ENCODE data around the gene GALNTL6. TPM values are rescaled to one million over a fixed set of nuclear protein-coding genes. Genes with fewer than 3 reads are reported as not detected.

Gene GALNTL6
- total and polyA plus RNA-seq, 2 of the 4 experiments (the other 2 are of a cell fraction) = under 0.01 TPM; not detected in 1

DNA sequence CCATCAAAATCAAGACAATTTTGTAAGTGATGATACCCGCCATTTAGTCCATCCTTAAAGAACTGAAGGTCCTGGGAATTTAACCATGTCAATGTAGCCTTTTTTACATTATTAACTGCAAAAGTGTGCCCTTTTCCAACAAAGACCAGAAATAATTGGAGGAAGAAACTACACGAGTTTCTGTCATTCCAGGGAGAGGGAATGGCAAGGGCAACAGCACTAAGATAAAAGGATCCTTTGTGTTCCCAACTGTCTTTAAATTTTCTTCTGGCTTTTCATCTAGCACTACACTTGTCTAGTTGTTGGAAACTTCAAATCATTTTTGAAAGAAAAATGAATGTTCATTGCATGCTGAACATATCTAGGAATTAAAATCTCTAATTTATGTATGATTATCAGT is 286.2 kb downstream of the GALNTL6 start:
- POLR2A ChIA-PET (ENCODE audit: unreplicated experiment) = no interaction called here
- H3K4me1 ChIP-seq (ENCODE audit: control insufficient read depth, insufficient read depth, low read length) = no peaks in the 10 kb centered on the region
- in situ Hi-C loops (cut with MboI; ENCODE audit: low sequenced_read_pairs) (no loop called here), dilution Hi-C loops (cut with HindIII; ENCODE audit: low sequenced_read_pairs, unreplicated experiment) (no loop called here), intact Hi-C loops (cut with micrococcal nuclease) (no loop called here)
- no peak overlapping the region for H4K5ac ChIP-seq (ENCODE audit: low read depth, low read length)
- H3K79me1 ChIP-seq (ENCODE audit: low read depth in 1 of 2, low read length in 2 of 2) = no peaks in the 10 kb centered on the region
- H2AFZ ChIP-seq (replicated peaks; ENCODE audit: low read length, poor library complexity) = no peak overlapping the region
- no peak overlapping the region for H3K27ac ChIP-seq (ENCODE audit: insufficient read depth, low read length)
- H3K9me3 ChIP-seq (ENCODE audit: control insufficient read depth, insufficient read depth, low read length) = peaks cover 8% of the 10 kb centered on the region; the same call in 1 of the 2 replicates
- no peak overlapping the region for H3K23ac ChIP-seq (ENCODE audit: low read depth, low read length)
- TF ChIP-seq MAFK (IDR thresholded peaks at IDR 0.05; ENCODE audit: low read depth, low read length) = no peak
- TF ChIP-seq CEBPB (IDR thresholded peaks at IDR 0.05; ENCODE audit: low read depth, low read length) = no peak
- TF ChIP-seq POLR2A (IDR thresholded peaks at IDR 0.05; ENCODE audit: low read depth, low read length) = no peak
- TF ChIP-seq MXI1 (IDR thresholded peaks at IDR 0.05; ENCODE audit: borderline replicate concordance, low read depth, low read length) = no peak
- no peak for TF ChIP-seq NFE2L2 (IDR thresholded peaks at IDR 0.05; ENCODE audit: low read depth, low read length)
- TF ChIP-seq, protein P1, sequence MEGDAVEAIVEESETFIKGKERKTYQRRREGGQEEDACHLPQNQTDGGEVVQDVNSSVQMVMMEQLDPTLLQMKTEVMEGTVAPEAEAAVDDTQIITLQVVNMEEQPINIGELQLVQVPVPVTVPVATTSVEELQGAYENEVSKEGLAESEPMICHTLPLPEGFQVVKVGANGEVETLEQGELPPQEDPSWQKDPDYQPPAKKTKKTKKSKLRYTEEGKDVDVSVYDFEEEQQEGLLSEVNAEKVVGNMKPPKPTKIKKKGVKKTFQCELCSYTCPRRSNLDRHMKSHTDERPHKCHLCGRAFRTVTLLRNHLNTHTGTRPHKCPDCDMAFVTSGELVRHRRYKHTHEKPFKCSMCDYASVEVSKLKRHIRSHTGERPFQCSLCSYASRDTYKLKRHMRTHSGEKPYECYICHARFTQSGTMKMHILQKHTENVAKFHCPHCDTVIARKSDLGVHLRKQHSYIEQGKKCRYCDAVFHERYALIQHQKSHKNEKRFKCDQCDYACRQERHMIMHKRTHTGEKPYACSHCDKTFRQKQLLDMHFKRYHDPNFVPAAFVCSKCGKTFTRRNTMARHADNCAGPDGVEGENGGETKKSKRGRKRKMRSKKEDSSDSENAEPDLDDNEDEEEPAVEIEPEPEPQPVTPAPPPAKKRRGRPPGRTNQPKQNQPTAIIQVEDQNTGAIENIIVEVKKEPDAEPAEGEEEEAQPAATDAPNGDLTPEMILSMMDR (conservative IDR thresholded peaks at IDR 0.05; ENCODE audit: low read depth, low read length) = no peak
- no peak for TF ChIP-seq MAZ (IDR thresholded peaks at IDR 0.05; ENCODE audit: borderline replicate concordance, low read depth, low read length)
- no peak for TF ChIP-seq RCOR1 (IDR thresholded peaks at IDR 0.05; ENCODE audit: insufficient replicate concordance, low read length)
- TF ChIP-seq RAD21 (IDR thresholded peaks at IDR 0.05; ENCODE audit: low read length) = no peak
- no peak for TF ChIP-seq BHLHE40 (IDR thresholded peaks at IDR 0.05; ENCODE audit: low read depth, low read length)
- TF ChIP-seq, protein P2, sequence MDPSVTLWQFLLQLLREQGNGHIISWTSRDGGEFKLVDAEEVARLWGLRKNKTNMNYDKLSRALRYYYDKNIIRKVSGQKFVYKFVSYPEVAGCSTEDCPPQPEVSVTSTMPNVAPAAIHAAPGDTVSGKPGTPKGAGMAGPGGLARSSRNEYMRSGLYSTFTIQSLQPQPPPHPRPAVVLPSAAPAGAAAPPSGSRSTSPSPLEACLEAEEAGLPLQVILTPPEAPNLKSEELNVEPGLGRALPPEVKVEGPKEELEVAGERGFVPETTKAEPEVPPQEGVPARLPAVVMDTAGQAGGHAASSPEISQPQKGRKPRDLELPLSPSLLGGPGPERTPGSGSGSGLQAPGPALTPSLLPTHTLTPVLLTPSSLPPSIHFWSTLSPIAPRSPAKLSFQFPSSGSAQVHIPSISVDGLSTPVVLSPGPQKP (IDR thresholded peaks at IDR 0.05; ENCODE audit: borderline replicate concordance, low read depth, low read length) = no peak
- TF ChIP-seq, protein P3, sequence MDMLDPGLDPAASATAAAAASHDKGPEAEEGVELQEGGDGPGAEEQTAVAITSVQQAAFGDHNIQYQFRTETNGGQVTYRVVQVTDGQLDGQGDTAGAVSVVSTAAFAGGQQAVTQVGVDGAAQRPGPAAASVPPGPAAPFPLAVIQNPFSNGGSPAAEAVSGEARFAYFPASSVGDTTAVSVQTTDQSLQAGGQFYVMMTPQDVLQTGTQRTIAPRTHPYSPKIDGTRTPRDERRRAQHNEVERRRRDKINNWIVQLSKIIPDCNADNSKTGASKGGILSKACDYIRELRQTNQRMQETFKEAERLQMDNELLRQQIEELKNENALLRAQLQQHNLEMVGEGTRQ (IDR thresholded peaks at IDR 0.05; ENCODE audit: low read depth, low read length) = no peak
- no peak for TF ChIP-seq SMC3 (IDR thresholded peaks at IDR 0.05; ENCODE audit: low read depth, low read length)
- no peak for TF ChIP-seq FOS (IDR thresholded peaks at IDR 0.05; ENCODE audit: low read depth, low read length)
- TF ChIP-seq CHD1 (IDR thresholded peaks at IDR 0.05; ENCODE audit: low read depth, low read length) = no peak
- no peak for TF ChIP-seq RFX5 (IDR thresholded peaks at IDR 0.05; ENCODE audit: low read depth, low read length)
- no peaks in the 10 kb centered on the region for H3K9me1 ChIP-seq (ENCODE audit: insufficient read depth, low read length)
- CTCF ChIA-PET = no interaction called here
- H2BK120ac ChIP-seq (ENCODE audit: low read depth, low read length) = no peak overlapping the region
- no peak for DNase-seq
- H3K56ac ChIP-seq (ENCODE audit: extremely low read depth, insufficient read depth, low read length) = no peak overlapping the region
- ATAC-seq (ENCODE audit: low read depth) = no peak
- no TSS peak for BruUV-seq (replicated peaks)
- no peak overlapping the region for H3K9ac ChIP-seq (ENCODE audit: low read depth, low read length)
- H2BK5ac ChIP-seq (ENCODE audit: low read depth, low read length, poor library complexity, severe bottlenecking) = no peak overlapping the region
- no peak overlapping the region for H3K4me3 ChIP-seq (ENCODE audit: insufficient read depth, low read depth, low read length)
- no CpG with 5 or more reads among the region's 2 CpGs for WGBS, 2 experiments (ENCODE audit: extremely low coverage in 2 of 2, insufficient read length in 1 of 2)
- no peak overlapping the region for H3K4me2 ChIP-seq (ENCODE audit: low read depth, low read length)
- no peak overlapping the region for H2AK5ac ChIP-seq (ENCODE audit: low read depth, low read length)
- H3K14ac ChIP-seq (replicated peaks; ENCODE audit: low read depth, low read length) = no peak overlapping the region
- H3K36me3 ChIP-seq (ENCODE audit: control insufficient read depth, insufficient read depth, low read length) = no peaks in the 10 kb centered on the region
- no peak overlapping the region for H3K18ac ChIP-seq (ENCODE audit: low read depth, low read length)
- no peak overlapping the region for H4K91ac ChIP-seq (ENCODE audit: insufficient read depth, low read depth, low read length)
- H4K8ac ChIP-seq (ENCODE audit: low read depth in 2 of 2, low read length in 2 of 2) = no peak overlapping the region
- no peaks in the 10 kb centered on the region for H3K27me3 ChIP-seq (ENCODE audit: control insufficient read depth, insufficient read depth, low read length)
- H2BK20ac ChIP-seq (ENCODE audit: low read depth, low read length) = no peak overlapping the region
- no peaks in the 10 kb centered on the region for H4K20me1 ChIP-seq (ENCODE audit: insufficient read depth, low read length)
- H2BK15ac ChIP-seq (ENCODE audit: low read depth, low read length) = no peak overlapping the region
- H2AK9ac ChIP-seq (replicated peaks; ENCODE audit: low read depth, low read length, poor library complexity) = no peak overlapping the region
- H3K4ac ChIP-seq (ENCODE audit: low read depth, low read length) = no peak overlapping the region
